NCI-H1105 treated with DMSO at 0.1 percent for 48 hours (cell line): ENCODE results near the gene LRPAP1.
"Not testable (repeated sequence)": the region's sequence is repeated elsewhere in the genome, so short reads cannot be mapped to it uniquely, and the experiment has no call there.

Source experiments
- DNase-seq: peaks from one replicate; lab custom pipeline; 2025; lab: John Stamatoyannopoulos, UW

The LRPAP1 gene

GRCh38 chr4:3518511-3518880, 13.7 kb downstream of the LRPAP1 start:
- no peak for DNase-seq

- no peak for DNase-seq
Observed at GRCh38 chr4:3517731-3518510, 14.3 kb downstream of the LRPAP1 start.

GRCh38 chr4:3516836-3517730, 15.1 kb downstream of the LRPAP1 start:
- no peak for DNase-seq

- DNase-seq: no peak
Observed at GRCh38 chr4:3516061-3516835, 16.0 kb downstream of the LRPAP1 start.

- no peak for DNase-seq
Observed at GRCh38 chr4:3515646-3516045, 16.6 kb downstream of the LRPAP1 start.

- DNase-seq: no peak
Observed at GRCh38 chr4:3514806-3515501, 17.3 kb downstream of the LRPAP1 start.

GRCh38 chr4:3514221-3514780, 17.9 kb downstream of the LRPAP1 start:
- DNase-seq: no peak

- DNase-seq: no peak
Observed at GRCh38 chr4:3513807-3514206, 18.4 kb downstream of the LRPAP1 start.

- DNase-seq: no peak
Observed at GRCh38 chr4:3512719-3513118, 19.5 kb downstream of the LRPAP1 start.

- DNase-seq: no peak
Observed at GRCh38 chr4:3512279-3512678, 19.9 kb downstream of the LRPAP1 start.

- not testable (repeated sequence) for DNase-seq
Observed at GRCh38 chr4:3511601-3512000, 20.6 kb downstream of the LRPAP1 start.

- no peak for DNase-seq
Observed at GRCh38 chr4:3511187-3511586, 21.0 kb downstream of the LRPAP1 start.

- no peak for DNase-seq
Observed at GRCh38 chr4:3510481-3510880, 21.7 kb downstream of the LRPAP1 start.

GRCh38 chr4:3508542-3508941, 23.7 kb downstream of the LRPAP1 start:
- DNase-seq: no peak

GRCh38 chr4:3505231-3505630, 27.0 kb downstream of the LRPAP1 start:
- no peak for DNase-seq

- DNase-seq: no peak
Observed at GRCh38 chr4:3502941-3503936, 29.0 kb downstream of the LRPAP1 start.

GRCh38 chr4:3501825-3502425, 30.3 kb downstream of the LRPAP1 start:
- no peak for DNase-seq

- no peak for DNase-seq
Observed at GRCh38 chr4:3501126-3501824, 30.9 kb downstream of the LRPAP1 start.

- no peak for DNase-seq
Observed at GRCh38 chr4:3500634-3501101, 31.6 kb downstream of the LRPAP1 start.
